H1 (cell line): ENCODE data around the gene FAM76A. TPM values are rescaled to one million over a fixed set of nuclear protein-coding genes. Genes with fewer than 3 reads are reported as not detected.
A peak's percentile ranks its signal among the peaks of the same experiment; 100 is the strongest.

Source experiments
- CTCF ChIA-PET: fragments of 300-600 bp; sonication (Branson Sonifier 250); formaldehyde crosslinking; loops from one replicate; lab custom pipeline; 2021; ENCODE audit not compliant: partially characterized antibody; lab: Charles Lee
- POLR2A ChIA-PET: fragments of 300-600 bp; sonication (Branson Sonifier 250); formaldehyde crosslinking; loops from one replicate; lab custom pipeline; 2021; ENCODE audit warnings: inconsistent platforms; ENCODE audit not compliant: partially characterized antibody; lab: Charles Lee
- DNase-seq, 2 experiments: peaks; one replicate each; pipeline versions ENCODE4 v3.0.0 to v3.0.0-alpha.2; 2010 to 2022; ENCODE audit warnings: low spot score in 2 of 2, low read depth in 1 of 2, mixed read lengths in 1 of 2
- FAIRE-seq: peaks from 2 replicates; lab custom pipeline; 2011; peaks lifted over from hg19 to GRCh38; lab: Jason Lieb, UNC
- H2AFZ ChIP-seq: 2 replicates; pipeline ENCODE4 v1.8.1; 2012; ENCODE audit warnings: low read length, inconsistent platforms
- H2AK5ac ChIP-seq: 2 replicates; pipeline ENCODE4 v1.6.1; 2013; ENCODE audit warnings: low read depth, low read length
- H2BK120ac ChIP-seq: replicated peaks from 2 replicates; pipeline ENCODE3; 2013; ENCODE audit warnings: low read depth, low read length, inconsistent platforms
- H2BK12ac ChIP-seq: 2 replicates; pipeline ENCODE4 v1.6.1; 2013; ENCODE audit warnings: low read depth, low read length
- H2BK15ac ChIP-seq: 2 replicates; pipeline ENCODE4 v1.6.1; 2013; ENCODE audit warnings: low read length
- H2BK20ac ChIP-seq: 2 replicates; pipeline ENCODE4 v1.6.1; 2013; ENCODE audit warnings: low read length
- H2BK5ac ChIP-seq: 2 replicates; pipeline ENCODE4 v1.6.1; 2013; ENCODE audit warnings: low read depth, low read length
- H3K14ac ChIP-seq: 2 replicates; pipeline ENCODE4 v1.6.1; 2013; ENCODE audit warnings: inconsistent platforms; ENCODE audit not compliant: insufficient read length
- H3K18ac ChIP-seq: 2 replicates; pipeline ENCODE4 v1.6.1; 2013; ENCODE audit warnings: low read length; ENCODE audit errors: extremely low read depth
- H3K23ac ChIP-seq: 2 replicates; pipeline ENCODE4 v1.6.1; 2013; ENCODE audit warnings: inconsistent platforms; ENCODE audit not compliant: insufficient read length
- H3K23me2 ChIP-seq: 2 replicates; pipeline ENCODE4 v1.6.1; 2013; ENCODE audit warnings: low read depth, low read length
- H3K27ac ChIP-seq: 2 replicates; pipeline ENCODE4 v1.6.1; 2011; ENCODE audit warnings: low read depth, low read length, inconsistent platforms
- H3K27me3 ChIP-seq, 4 experiments: replicated peaks in 1 of 4; 1 replicate in 1 of 4; 2 replicates in 3 of 4; pipeline versions ENCODE4 v1.6.1 to v1.8.1; 2011 to 2013; ENCODE audit warnings: low read length in 3 of 4, mild to moderate bottlenecking in 3 of 4, inconsistent platforms in 2 of 4, mixed read lengths in 2 of 4, moderate library complexity in 1 of 4; ENCODE audit not compliant: control insufficient read depth in 3 of 4, insufficient read depth in 3 of 4; ENCODE audit errors: extremely low read depth in 1 of 4
- H3K36me3 ChIP-seq, 4 experiments: 2 replicates each; pipeline versions ENCODE4 v1.6.1 to v1.8.1; 2011 to 2013; ENCODE audit warnings: mild to moderate bottlenecking in 4 of 4, low read length in 3 of 4, moderate library complexity in 2 of 4, control low read depth in 1 of 4, inconsistent platforms in 1 of 4; ENCODE audit not compliant: insufficient read depth in 4 of 4, control insufficient read depth in 2 of 4
- H3K4ac ChIP-seq: replicated peaks from 2 replicates; pipeline ENCODE3; 2013; ENCODE audit warnings: low read length, low read depth, mixed read lengths, inconsistent platforms; ENCODE audit not compliant: insufficient read length
- H3K4me1 ChIP-seq, 4 experiments: replicated peaks in 1 of 4; 1 replicate in 1 of 4; 2 replicates in 3 of 4; pipeline versions ENCODE4 v1.6.1 to v1.8.1; 2011 to 2013; ENCODE audit warnings: low read length in 3 of 4, inconsistent platforms in 2 of 4, mixed read lengths in 1 of 4; ENCODE audit not compliant: insufficient read depth in 4 of 4, control insufficient read depth in 3 of 4
- H3K4me2 ChIP-seq, 2 experiments: 2 replicates each; pipeline versions ENCODE4 v1.6.1 to v1.8.1; 2011 to 2013; ENCODE audit warnings: low read depth in 2 of 2, low read length in 2 of 2, control low read depth in 1 of 2, inconsistent platforms in 1 of 2, mild to moderate bottlenecking in 1 of 2; ENCODE audit not compliant: insufficient read depth in 1 of 2
- H3K4me3 ChIP-seq, 4 experiments: fragments of 200-600, 300-600 bp in 1 of 4; sonication (generic), shearing (Covaris generic), sonication (Bioruptor Twin) in 1 of 4; 2 replicates each; pipeline versions ENCODE4 v1.5.1 to v1.8.1; 2011 to 2016; ENCODE audit warnings: low read length in 4 of 4, low read depth in 3 of 4, control low read depth in 2 of 4, inconsistent platforms in 2 of 4, mild to moderate bottlenecking in 2 of 4, mixed read lengths in 1 of 4, moderate library complexity in 1 of 4; ENCODE audit not compliant: insufficient read depth in 2 of 4; ENCODE audit errors: extremely low read depth in 1 of 4
- H3K56ac ChIP-seq: replicated peaks from 2 replicates; pipeline ENCODE3; 2013; ENCODE audit warnings: low read depth, mild to moderate bottlenecking, mixed read lengths, low read length, inconsistent platforms; ENCODE audit not compliant: insufficient read length
- H3K79me1 ChIP-seq: 2 replicates; pipeline ENCODE4 v1.6.1; 2013; ENCODE audit warnings: low read depth, low read length, control low read depth
- H3K79me2 ChIP-seq, 2 experiments: 2 replicates each; pipeline versions ENCODE4 v1.6.1 to v1.8.1; 2012 to 2013; ENCODE audit warnings: low read length in 2 of 2, mild to moderate bottlenecking in 2 of 2, inconsistent platforms in 1 of 2; ENCODE audit not compliant: insufficient read depth in 2 of 2, control insufficient read depth in 1 of 2
- H3K9ac ChIP-seq, 4 experiments: replicated peaks in 1 of 4; 1 replicate in 1 of 4; 2 replicates in 3 of 4; pipeline versions ENCODE4 v1.6.1 to v1.8.1; 2011 to 2013; ENCODE audit warnings: low read depth in 3 of 4, low read length in 3 of 4, control low read depth in 2 of 4, mild to moderate bottlenecking in 2 of 4, moderate library complexity in 2 of 4, inconsistent platforms in 1 of 4; ENCODE audit errors: extremely low read depth in 1 of 4
- H3K9me3 ChIP-seq, 2 experiments: 2 replicates each; pipeline versions ENCODE4 v1.6.1 to v1.8.1; 2012 to 2013; ENCODE audit warnings: mild to moderate bottlenecking in 2 of 2, moderate library complexity in 2 of 2, control low read depth in 1 of 2, inconsistent platforms in 1 of 2, low read depth in 1 of 2, low read length in 1 of 2, mixed read lengths in 1 of 2; ENCODE audit not compliant: insufficient read depth in 2 of 2
- H4K20me1 ChIP-seq, 2 experiments: replicated peaks in 1 of 2; 2 replicates each; pipeline versions ENCODE3 to v1.8.1; 2011 to 2013; ENCODE audit warnings: inconsistent platforms in 2 of 2, low read length in 2 of 2, mild to moderate bottlenecking in 1 of 2; ENCODE audit not compliant: insufficient read depth in 2 of 2, control insufficient read depth in 1 of 2
- H4K5ac ChIP-seq: 2 replicates; pipeline ENCODE4 v1.6.1; 2013; ENCODE audit warnings: low read length, low read depth, mixed read lengths, inconsistent platforms; ENCODE audit not compliant: insufficient read length
- H4K8ac ChIP-seq: 2 replicates; pipeline ENCODE4 v1.8.0; 2013; ENCODE audit warnings: mild to moderate bottlenecking, moderate library complexity, low read length, inconsistent platforms; ENCODE audit not compliant: insufficient read depth; ENCODE audit errors: extremely low read depth
- H4K91ac ChIP-seq: replicated peaks from 2 replicates; pipeline ENCODE3; 2013; ENCODE audit warnings: low read length, mixed read lengths, inconsistent platforms; ENCODE audit not compliant: insufficient read length
- ATF2 ChIP-seq: IDR thresholded peaks from 2 replicates; pipeline ENCODE4 v1.6.1; 2012; ENCODE audit warnings: low read length, inconsistent platforms
- MAFK ChIP-seq: IDR thresholded peaks from 2 replicates; pipeline ENCODE4 v1.6.1; 2012; ENCODE audit warnings: low read depth, mild to moderate bottlenecking, improper control_type of control experiment, low read length
- WGBS, 2 experiments: shearing (Covaris generic) in 1 of 2; methylation state at CpG; one replicate each; pipeline versions ENCODE4 v1.1.6 to v1.1.7; 2013 to 2015; ENCODE audit warnings: low lambda C conversion rate in 2 of 2, mixed read lengths in 2 of 2, inconsistent platforms in 1 of 2, low coverage in 1 of 2, missing lambda C conversion rate in 1 of 2; ENCODE audit not compliant: insufficient replicate concordance in 2 of 2, insufficient coverage in 1 of 2, insufficient read length in 1 of 2; ENCODE audit errors: extremely low coverage in 1 of 2, missing lambda C conversion rate in 1 of 2; 5-methylcytosine and 5-hydroxymethylcytosine counted together
- polyA plus RNA-seq, 7 experiments: library from polyadenylated mRNA; depleted of rRNA in 3 of 7; stranded (reverse) in 5 of 7; unstranded in 2 of 7; fragments of >200 nt in 5 of 7; fragments of 200-250 nt in 2 of 7; gene quantifications; 1 replicate in 5 of 7; 2 replicates in 1 of 7; 4 replicates in 1 of 7; pipeline versions ENCODE4 v1.2.1 to v1.2.3, GENCODE V29; 2011 to 2013; ENCODE audit warnings: missing spikeins in 2 of 7, mixed read lengths in 2 of 7
- total RNA-seq: library from RNA; stranded (reverse); fragmentation: NEBNext Ultra II Directional; extraction: Animal tissue kit (Norgen Biotek cat#: 25700); gene quantifications from 2 replicates; pipeline ENCODE4 v1.2.1, GENCODE V29; 2021

Gene FAM76A
- total and polyA plus RNA-seq, 2 of the 8 experiments (the other 6 are each of a cell fraction or from before 2014, with no cell fraction given), result 3.4 to 16.2 TPM

GRCh38 chr1:27690183-27690582, 35.6 kb upstream of the FAM76A start:
- Histone ChIP-seq H3K56ac (no peak overlapping the region), H3K14ac (no peak overlapping the region), H3K18ac (no peak overlapping the region), H3K4me3 (no peak overlapping the region), H3K79me1 (no peaks in the 10 kb centered on the region), H3K9ac (no peak overlapping the region; a peak in 1 of 7 replicates), H4K91ac (no peak overlapping the region), H3K4ac (no peak overlapping the region), H3K4me2 (no peak overlapping the region; a peak in 1 of 4 replicates), H2BK15ac (no peak overlapping the region), H3K9me3 (peaks cover 0 to 5% of the 10 kb centered on the region in 2 experiments; a peak in 1 of 4 replicates), H2BK120ac (no peak overlapping the region), H3K27ac (no peak overlapping the region), H2AFZ (no peak overlapping the region), H4K5ac (no peak overlapping the region), H2BK20ac (0 out of 2 replicates have a peak overlapping the region, but pooled peaks have one; percentile 23), H2BK12ac (no peak overlapping the region), H3K4me1 (peaks cover 4 to 11% (median 8%) of the 10 kb centered on the region in 4 experiments), H4K20me1 (no peaks in the 10 kb centered on the region), H3K36me3 (no peaks in the 10 kb centered on the region), H2BK5ac (no peak overlapping the region), H3K23ac (no peak overlapping the region), H4K8ac (no peak overlapping the region), H2AK5ac (no peak overlapping the region), H3K79me2 (no peaks in the 10 kb centered on the region), H3K27me3 (no peaks in the 10 kb centered on the region), H3K23me2 (no peaks in the 10 kb centered on the region)
- TF ChIP-seq MAFK (0 out of 2 replicates have a peak, but pooled peaks have one; percentile 46), ATF2 (no peak)
- WGBS, 2 experiments, result 40% methylated on average over 2 of the region's 2 CpGs; no CpG with 5 or more reads in 1 of the 2 experiments
- POLR2A ChIA-PET, result no interaction called here
- CTCF ChIA-PET, result no interaction called here
- FAIRE-seq (no peak), DNase-seq (no peak)
